ENCODE results near the gene FBXL16. TPM values are rescaled to one million over a fixed set of nuclear protein-coding genes. Genes with fewer than 3 reads are reported as not detected.
A peak's percentile ranks its signal among the peaks of the same experiment; 100 is the strongest.

Gene FBXL16
- total and polyA plus RNA-seq, 2 of the 13 experiments (the other 11 are each of a cell fraction or from before 2014, with no cell fraction given), result 0.22 to 2.0 TPM

- TF ChIP-seq MXD3 (CRISPR knock-in tag; IDR thresholded peaks at IDR 0.05) (peak; percentile 49; the same call in 1 of the 2 replicates), BORCS8-MEF2B (CRISPR knock-in tag; IDR thresholded peaks at IDR 0.05) (peak; percentile 39; the same call in 1 of the 2 replicates), BRD4 (CRISPR knock-in tag; IDR thresholded peaks at IDR 0.05) (0 out of 2 replicates have a peak, but pooled peaks have one; percentile 22), AKAP8 (CRISPR knock-in tag; IDR thresholded peaks at IDR 0.05) (peak; percentile 96), TMF1 (CRISPR knock-in tag; IDR thresholded peaks at IDR 0.05; ENCODE audit: low read depth) (0 out of 2 replicates have a peak, but pooled peaks have one; percentile 26), GFI1 (CRISPR knock-in tag; IDR thresholded peaks at IDR 0.05; ENCODE audit: borderline replicate concordance) (no peak), KDM1A (CRISPR knock-in tag; IDR thresholded peaks at IDR 0.05) (0 out of 2 replicates have a peak, but pooled peaks have one; percentile 17), SMAD3 (CRISPR knock-in tag; IDR thresholded peaks at IDR 0.05) (no peak), ZNF101 (CRISPR knock-in tag; IDR thresholded peaks at IDR 0.05; ENCODE audit: borderline replicate concordance, low read depth) (no peak), ZNF780A (CRISPR knock-in tag; IDR thresholded peaks at IDR 0.05) (no peak), ZMYM3 (CRISPR knock-in tag; IDR thresholded peaks at IDR 0.05) (peak; percentile 93), RBM22 (optimal IDR thresholded peaks at IDR 0.05; ENCODE audit: low read length) (peak; percentile 86), YY1 (IDR thresholded peaks at IDR 0.05; ENCODE audit: insufficient read depth, insufficient replicate concordance, low read depth, low read length) (peak; percentile 10), ZSCAN25 (CRISPR knock-in tag; IDR thresholded peaks at IDR 0.05) (peak; percentile 10; the same call in 1 of the 2 replicates), RBFOX2 (IDR thresholded peaks at IDR 0.05; ENCODE audit: low read depth, low read length) (0 out of 2 replicates have a peak, but pooled peaks have one; percentile 14)
- TF ChIP-seq, protein P1, sequence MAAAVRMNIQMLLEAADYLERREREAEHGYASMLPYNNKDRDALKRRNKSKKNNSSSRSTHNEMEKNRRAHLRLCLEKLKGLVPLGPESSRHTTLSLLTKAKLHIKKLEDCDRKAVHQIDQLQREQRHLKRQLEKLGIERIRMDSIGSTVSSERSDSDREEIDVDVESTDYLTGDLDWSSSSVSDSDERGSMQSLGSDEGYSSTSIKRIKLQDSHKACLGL (CRISPR knock-in tag; IDR thresholded peaks at IDR 0.05), result peak; percentile 65
- TF ChIP-seq, protein P2, sequence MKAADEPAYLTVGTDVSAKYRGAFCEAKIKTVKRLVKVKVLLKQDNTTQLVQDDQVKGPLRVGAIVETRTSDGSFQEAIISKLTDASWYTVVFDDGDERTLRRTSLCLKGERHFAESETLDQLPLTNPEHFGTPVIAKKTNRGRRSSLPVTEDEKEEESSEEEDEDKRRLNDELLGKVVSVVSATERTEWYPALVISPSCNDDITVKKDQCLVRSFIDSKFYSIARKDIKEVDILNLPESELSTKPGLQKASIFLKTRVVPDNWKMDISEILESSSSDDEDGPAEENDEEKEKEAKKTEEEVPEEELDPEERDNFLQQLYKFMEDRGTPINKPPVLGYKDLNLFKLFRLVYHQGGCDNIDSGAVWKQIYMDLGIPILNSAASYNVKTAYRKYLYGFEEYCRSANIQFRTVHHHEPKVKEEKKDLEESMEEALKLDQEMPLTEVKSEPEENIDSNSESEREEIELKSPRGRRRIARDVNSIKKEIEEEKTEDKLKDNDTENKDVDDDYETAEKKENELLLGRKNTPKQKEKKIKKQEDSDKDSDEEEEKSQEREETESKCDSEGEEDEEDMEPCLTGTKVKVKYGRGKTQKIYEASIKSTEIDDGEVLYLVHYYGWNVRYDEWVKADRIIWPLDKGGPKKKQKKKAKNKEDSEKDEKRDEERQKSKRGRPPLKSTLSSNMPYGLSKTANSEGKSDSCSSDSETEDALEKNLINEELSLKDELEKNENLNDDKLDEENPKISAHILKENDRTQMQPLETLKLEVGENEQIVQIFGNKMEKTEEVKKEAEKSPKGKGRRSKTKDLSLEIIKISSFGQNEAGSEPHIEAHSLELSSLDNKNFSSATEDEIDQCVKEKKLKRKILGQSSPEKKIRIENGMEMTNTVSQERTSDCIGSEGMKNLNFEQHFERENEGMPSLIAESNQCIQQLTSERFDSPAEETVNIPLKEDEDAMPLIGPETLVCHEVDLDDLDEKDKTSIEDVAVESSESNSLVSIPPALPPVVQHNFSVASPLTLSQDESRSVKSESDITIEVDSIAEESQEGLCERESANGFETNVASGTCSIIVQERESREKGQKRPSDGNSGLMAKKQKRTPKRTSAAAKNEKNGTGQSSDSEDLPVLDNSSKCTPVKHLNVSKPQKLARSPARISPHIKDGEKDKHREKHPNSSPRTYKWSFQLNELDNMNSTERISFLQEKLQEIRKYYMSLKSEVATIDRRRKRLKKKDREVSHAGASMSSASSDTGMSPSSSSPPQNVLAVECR (CRISPR knock-in tag; IDR thresholded peaks at IDR 0.05; ENCODE audit: borderline replicate concordance), result peak; percentile 54; the same call in 1 of the 2 replicates
- TF ChIP-seq, protein P3, sequence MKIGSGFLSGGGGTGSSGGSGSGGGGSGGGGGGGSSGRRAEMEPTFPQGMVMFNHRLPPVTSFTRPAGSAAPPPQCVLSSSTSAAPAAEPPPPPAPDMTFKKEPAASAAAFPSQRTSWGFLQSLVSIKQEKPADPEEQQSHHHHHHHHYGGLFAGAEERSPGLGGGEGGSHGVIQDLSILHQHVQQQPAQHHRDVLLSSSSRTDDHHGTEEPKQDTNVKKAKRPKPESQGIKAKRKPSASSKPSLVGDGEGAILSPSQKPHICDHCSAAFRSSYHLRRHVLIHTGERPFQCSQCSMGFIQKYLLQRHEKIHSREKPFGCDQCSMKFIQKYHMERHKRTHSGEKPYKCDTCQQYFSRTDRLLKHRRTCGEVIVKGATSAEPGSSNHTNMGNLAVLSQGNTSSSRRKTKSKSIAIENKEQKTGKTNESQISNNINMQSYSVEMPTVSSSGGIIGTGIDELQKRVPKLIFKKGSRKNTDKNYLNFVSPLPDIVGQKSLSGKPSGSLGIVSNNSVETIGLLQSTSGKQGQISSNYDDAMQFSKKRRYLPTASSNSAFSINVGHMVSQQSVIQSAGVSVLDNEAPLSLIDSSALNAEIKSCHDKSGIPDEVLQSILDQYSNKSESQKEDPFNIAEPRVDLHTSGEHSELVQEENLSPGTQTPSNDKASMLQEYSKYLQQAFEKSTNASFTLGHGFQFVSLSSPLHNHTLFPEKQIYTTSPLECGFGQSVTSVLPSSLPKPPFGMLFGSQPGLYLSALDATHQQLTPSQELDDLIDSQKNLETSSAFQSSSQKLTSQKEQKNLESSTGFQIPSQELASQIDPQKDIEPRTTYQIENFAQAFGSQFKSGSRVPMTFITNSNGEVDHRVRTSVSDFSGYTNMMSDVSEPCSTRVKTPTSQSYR (CRISPR knock-in tag; IDR thresholded peaks at IDR 0.05; ENCODE audit: borderline replicate concordance), result peak; percentile 34; the same call in 1 of the 2 replicates
- TF ChIP-seq, protein P4, sequence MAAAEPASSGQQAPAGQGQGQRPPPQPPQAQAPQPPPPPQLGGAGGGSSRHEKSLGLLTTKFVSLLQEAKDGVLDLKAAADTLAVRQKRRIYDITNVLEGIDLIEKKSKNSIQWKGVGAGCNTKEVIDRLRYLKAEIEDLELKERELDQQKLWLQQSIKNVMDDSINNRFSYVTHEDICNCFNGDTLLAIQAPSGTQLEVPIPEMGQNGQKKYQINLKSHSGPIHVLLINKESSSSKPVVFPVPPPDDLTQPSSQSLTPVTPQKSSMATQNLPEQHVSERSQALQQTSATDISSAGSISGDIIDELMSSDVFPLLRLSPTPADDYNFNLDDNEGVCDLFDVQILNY (CRISPR knock-in tag; conservative IDR thresholded peaks at IDR 0.05), result no peak
These were observed 30.4 kb downstream of the FBXL16 start, which contains the start of gene RHBDL1 (continued) for GRCh38 chr16:674968-675883.
